Inferior parietal cortex (tissue), 1 donor: Measurements from ENCODE around the gene CAPRIN2.

ENCODE experiments used
- DNase-seq: peaks from one replicate; pipeline ENCODE4 v3.0.0-alpha.2; 2016; ENCODE audit errors: extremely low spot score

The CAPRIN2 gene

GRCh38 chr12:30754750-30755394 is at the start of gene CAPRIN2:
Gene CAPRIN2, minus strand, starts transcription at chr12:30754951. Its CDS starts 1,431 bp downstream, at chr12:30753520.
- peak; percentile 82 for DNase-seq

DNA sequence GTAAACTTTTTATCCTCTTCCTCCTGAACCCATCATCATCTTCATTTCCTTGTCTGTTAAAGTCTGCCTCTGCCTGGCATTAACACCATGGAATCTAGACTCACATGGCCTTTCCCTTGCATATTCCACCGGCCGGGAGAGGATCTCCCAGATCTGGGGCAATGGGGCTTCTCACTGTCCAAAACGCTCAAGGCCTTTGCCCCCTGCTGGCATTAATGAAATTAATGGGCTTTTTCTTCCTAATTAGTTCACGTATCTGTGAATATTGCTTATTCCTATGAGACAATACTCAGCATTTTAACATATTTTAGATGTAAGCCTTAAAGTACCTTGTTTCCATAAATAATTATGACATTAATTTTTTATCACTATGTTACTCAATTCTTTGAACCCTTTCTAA is 42.9 kb upstream of the CAPRIN2 start:
- no peak for DNase-seq

DNA sequence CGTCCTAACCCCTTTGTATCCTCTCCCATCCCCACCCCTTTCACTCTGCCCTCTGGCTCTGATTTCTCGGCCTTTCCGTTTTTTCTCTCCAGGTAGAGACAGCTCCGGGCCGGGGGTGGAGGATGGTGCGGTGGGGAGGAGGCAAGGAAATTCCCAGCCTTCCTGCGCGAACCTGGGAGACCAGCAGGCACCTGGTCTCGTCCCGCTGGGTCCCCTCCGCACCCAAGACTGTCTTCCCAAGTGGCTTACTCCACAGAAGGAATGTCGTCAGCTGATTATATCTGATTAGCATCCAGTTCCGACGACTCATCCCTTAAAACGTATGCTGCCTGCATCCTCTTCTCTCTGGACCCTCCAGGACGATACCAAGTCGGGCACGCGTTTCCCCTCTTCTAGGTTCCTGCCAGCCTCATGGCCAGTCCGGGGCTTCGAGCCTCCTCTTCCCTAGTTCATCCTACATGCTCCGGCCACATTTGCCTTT is 42.2 kb upstream of the CAPRIN2 start:
- DNase-seq = no peak

GRCh38 chr12:30796313-30796780 is 41.6 kb upstream of the CAPRIN2 start:
- DNase-seq = no peak

DNA sequence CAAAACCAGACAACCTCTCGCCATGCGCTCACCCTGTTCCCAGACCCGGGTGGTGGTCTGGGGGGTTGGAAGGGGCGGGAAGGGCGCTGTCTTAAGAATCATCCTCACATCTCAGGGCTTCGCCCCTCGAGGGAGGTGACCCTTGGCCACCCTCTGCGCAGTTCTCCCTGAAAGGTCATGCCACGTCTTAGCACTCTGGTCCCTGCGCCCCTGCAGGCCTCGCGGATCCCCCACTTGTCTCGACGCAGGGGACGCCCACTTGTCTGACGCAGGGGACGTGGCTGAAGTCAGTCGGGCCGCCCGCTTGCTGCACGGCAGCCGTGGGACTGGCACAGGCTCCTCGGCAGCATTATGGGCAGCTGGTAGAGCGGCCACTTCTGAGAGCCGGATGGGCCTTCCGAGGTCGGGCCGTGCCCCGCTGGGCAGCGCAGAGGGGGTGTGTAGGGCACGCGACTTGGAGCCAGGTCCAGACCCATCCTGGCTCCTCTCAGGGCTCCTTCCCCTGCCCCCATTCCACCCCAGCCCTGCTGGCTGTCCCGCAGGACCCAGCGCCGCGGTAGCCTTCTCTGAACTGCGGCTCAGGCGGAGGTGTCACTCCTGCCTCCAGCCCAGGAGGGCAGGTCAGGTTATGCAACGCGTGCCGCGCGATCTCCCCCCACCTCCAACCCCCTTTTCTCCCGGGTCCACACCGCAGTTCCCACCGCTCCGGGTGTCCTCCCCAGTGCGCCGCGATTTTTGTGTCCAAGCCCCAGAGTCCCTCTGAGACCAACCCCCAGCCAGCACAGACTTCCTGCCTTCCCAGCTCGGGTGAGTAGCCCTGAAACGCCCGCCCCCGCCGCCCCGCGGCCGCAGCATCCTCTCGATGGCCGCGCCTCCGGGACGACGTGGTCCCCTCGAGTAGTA is 40.9 kb upstream of the CAPRIN2 start:
- no peak for DNase-seq

DNA sequence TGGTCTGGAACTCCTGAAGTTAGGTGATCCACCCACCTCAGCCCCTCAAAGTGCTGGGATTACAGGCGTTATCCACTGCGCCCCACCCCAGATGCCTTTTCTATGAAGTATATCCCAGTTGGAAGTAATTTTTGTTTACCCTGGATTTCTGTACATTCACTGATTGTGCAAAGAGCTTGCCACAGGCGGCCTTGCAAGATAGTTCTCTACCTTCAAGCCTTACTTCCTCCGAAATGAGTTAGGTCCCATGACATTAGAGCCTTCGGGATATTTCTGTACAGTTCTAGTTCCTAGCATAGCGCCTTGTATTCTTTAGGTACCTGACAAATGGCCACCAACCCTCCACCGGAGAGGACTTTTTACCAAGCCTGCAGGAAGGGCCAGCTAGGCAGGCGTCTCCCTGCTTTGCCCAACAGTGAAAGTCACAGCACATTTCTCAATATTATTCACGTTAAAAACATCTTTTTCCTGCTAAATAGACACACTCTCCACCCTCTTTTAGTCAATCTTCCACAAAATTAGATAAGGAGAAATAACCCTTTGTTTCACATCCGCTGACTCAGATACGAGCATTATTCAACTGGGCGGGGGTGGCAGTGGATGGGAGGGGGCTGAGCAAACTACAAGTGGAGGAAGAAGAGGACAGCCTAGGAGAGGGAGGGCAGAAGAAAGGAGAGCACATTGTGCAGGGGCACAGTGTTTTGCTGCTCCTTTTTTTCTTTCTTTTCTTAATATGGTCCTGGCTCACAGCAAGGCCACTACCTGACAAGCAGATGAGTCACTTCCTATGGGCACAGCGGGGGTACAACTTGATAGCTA is 40.0 kb upstream of the CAPRIN2 start:
- no peak for DNase-seq

DNA sequence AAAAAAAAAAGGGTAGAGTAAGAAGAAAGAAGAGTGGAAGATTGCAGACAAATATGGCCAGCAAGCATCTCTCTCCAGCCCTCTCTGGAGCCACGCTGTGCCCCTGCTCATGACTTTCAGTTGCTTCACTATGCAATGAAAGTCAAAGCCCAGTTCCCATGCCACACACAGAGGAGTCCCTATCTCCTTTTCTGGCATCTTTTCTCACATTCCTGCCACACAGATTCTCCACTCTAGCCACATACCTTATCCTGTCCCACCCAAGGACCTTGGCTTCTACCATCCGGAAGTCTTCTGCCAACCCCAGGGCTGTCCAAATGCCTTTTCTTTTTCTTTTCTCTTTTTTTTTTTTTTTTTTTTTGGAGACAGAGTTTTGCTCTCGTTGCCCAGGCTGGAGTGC is 39.3 kb upstream of the CAPRIN2 start:
- DNase-seq = no peak

GRCh38 chr12:30792648-30793499 is 38.1 kb upstream of the CAPRIN2 start:
- no peak for DNase-seq

- no peak for DNase-seq
Observed at GRCh38 chr12:30792085-30792484, 37.3 kb upstream of the CAPRIN2 start.

DNA sequence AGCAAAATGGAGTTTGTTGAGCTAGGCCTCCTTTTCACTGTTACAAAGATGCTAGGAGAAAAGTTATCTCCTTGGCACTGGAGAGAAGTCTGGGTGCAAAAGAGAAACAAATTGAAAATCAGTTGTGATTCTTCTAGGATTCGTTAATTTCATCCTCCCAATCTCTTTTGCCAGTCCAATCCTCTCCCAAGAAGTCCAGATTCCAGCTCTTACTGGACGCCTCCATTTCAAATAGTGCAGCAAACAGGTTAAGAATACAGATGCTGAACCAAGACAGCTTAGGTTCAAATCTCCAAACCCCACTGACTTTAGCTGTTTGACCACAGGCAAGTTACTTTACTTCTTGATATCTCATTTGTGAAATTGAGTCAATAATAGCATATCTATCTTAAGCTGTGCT is 34.0 kb upstream of the CAPRIN2 start:
- DNase-seq = no peak

GRCh38 chr12:30785630-30786029 is 30.9 kb upstream of the CAPRIN2 start:
- DNase-seq = no peak

- no peak for DNase-seq
Observed at GRCh38 chr12:30784508-30784907, 29.8 kb upstream of the CAPRIN2 start.

DNA sequence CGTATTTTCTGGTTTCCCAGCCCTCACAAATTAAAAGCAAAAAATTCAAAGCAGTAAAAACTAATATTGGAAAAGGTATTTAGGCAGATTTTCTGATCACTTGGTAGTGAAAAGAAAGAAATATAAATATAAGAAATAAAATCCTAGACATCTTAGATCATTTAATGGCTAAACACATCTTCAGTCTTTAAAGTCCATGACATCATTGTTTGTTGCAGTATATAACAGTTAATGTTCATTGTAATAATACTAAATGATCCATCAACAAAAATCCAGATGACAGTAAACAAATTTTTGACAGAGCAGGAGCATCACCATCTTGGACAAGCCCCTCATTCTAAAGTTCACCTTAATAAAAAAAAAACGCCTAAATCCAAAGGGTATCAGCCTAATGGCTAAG is 29.2 kb upstream of the CAPRIN2 start:
- no peak for DNase-seq

DNA sequence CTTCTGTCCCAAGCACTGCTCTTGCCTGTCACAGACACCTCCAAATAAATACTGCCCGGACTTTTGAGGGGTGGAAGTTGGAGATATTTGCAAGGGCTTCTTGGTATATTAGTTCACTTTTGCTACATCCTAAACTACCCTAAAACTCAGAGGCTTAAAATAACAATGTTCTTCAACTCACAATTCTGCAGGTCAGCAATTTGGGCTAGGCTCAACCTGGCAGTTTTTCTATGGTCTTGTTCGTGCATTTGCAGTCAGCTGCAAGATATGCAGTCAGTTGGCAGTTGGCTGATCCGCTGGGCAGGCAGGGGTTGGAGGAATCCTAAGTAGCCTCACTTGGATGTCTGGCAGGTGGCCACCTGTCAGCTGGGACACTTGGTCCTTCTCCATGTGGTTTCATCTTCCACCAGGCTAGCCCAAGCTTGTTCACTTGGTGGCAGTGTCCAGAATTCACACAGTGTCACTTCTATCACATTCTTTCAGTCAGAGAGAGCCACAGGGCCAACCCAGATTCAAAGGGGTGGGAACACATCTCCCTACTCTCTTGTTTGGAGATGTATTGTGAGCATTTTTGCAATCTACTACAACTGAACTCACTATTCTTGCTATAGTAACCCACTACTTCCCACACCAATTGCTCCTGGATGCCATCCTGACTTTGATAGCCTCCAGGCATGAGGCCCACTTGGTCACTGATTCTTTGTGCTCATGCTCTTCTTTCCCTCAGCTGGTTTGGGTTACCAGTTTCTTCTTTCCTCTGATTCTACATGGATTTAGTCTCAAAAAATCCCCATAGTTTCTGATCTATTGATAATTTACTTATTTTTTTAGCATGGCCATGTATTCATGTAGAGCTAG is 27.8 kb upstream of the CAPRIN2 start:
- no peak for DNase-seq

DNA sequence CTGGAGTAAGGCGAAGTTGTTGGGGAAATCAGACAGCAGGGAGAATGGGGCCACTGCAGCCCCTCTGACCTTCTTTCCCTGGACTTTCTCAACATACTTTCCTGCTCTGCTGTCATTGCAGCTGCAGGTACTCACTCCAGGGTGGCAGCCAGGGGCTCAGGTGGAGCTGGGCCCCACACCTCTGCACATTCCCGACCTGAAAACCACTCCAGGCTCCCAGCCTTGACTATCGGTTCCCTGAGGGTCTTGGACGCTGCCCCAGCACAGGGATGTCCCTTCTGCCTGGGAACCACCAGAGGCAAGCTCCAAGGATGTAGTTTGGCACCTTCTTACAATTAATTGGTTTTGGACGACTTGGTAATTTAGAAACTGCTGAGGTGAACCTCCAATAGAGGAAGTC is 24.8 kb upstream of the CAPRIN2 start:
- no peak for DNase-seq

- no peak for DNase-seq
Observed at GRCh38 chr12:30779178-30779577, 24.4 kb upstream of the CAPRIN2 start.

DNA sequence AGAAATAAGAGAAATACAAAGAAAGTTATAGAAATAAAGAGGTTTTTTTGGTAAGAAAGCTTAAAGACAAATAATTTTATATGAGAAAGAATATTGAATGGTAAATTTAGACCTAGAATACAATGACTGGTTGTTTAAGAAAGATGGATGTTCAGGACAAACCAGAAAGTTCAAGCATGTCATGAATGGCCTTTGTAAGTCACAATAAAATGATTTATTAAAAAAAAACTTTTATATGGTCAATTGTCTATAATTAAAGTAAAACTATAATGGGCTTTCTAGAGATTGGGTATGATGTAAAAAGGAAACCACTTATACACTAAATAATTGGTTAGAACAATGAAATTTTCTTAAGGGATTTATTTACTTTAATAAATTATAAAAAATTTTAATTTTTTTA is 19.8 kb upstream of the CAPRIN2 start:
- no peak for DNase-seq

DNA sequence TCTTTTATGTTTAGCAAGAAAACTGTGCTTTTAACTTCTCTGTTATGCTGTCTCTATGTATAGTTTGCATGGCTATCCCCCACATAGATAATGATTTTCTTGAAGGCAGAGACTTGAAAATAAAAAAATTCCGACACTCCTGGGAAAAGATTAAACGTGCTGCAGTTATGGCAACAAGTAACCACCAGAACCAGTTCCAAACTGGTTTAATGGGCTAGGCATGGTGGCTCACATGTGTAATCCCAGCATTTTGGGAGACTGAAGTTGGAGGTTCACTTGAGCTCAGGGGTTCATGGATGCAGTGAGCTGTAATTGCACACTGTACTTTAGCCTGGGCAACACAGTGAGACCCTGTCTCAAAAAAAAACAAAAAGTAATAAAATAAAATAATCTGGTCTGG is 15.1 kb upstream of the CAPRIN2 start:
- no peak for DNase-seq

DNA sequence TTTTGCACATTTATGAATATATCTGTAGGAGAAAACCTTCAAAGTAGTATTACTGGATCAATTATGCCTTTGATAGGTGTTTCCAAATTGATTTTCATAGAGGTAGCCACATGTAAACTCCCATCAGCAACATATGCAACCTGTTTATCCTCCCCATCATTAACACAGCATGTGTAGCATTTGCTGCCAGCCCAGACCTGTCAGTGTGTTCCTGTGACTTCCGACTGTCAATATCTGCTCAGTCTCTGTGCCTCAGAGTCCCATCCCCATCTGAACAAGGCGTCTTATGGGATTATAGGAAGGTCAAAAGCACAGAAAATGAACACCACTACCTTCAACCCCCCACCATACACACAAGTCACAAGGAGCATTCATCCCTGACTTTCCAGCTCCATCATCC is 9.5 kb upstream of the CAPRIN2 start:
- no peak for DNase-seq

DNA sequence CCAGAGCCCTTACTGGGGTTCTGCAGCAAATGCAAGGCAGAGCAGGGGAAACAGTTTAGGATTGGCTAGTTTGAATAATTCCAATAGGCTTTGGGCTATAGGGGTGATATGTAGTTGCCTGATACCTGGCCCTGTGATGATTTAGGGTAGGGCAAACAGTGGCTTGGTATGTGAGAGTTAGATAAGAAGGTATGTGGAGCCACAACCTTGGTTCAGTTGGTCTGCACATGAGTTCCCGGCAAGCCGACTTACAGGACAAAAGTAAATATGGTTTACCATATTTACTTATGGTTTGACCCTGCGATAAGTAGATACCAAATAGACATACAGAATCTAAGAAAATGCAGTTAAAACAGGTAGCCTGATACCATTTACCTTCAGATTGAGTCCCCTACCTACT is 8.3 kb upstream of the CAPRIN2 start:
- DNase-seq = no peak
